H1 (cell line): ENCODE measurements around the gene CIRBP. TPM values are rescaled to one million over a fixed set of nuclear protein-coding genes. Genes with fewer than 3 reads are reported as not detected.

Experiments used
- CTCF ChIA-PET: fragments of 300-600 bp; sonication (Branson Sonifier 250); formaldehyde crosslinking; loops from one replicate; lab custom pipeline; 2021; ENCODE audit not compliant: partially characterized antibody; lab: Charles Lee
- POLR2A ChIA-PET: fragments of 300-600 bp; sonication (Branson Sonifier 250); formaldehyde crosslinking; loops from one replicate; lab custom pipeline; 2021; ENCODE audit warnings: inconsistent platforms; ENCODE audit not compliant: partially characterized antibody; lab: Charles Lee
- DNase-seq, 2 experiments: peaks; one replicate each; pipeline versions ENCODE4 v3.0.0 to v3.0.0-alpha.2; 2010 to 2022; ENCODE audit warnings: low spot score in 2 of 2, low read depth in 1 of 2, mixed read lengths in 1 of 2
- FAIRE-seq: peaks from 2 replicates; lab custom pipeline; 2011; peaks lifted over from hg19 to GRCh38; lab: Jason Lieb, UNC
- H2AFZ ChIP-seq: 2 replicates; pipeline ENCODE4 v1.8.1; 2012; ENCODE audit warnings: low read length, inconsistent platforms
- H2AK5ac ChIP-seq: 2 replicates; pipeline ENCODE4 v1.6.1; 2013; ENCODE audit warnings: low read depth, low read length
- H2BK120ac ChIP-seq: replicated peaks from 2 replicates; pipeline ENCODE3; 2013; ENCODE audit warnings: low read depth, low read length, inconsistent platforms
- H2BK12ac ChIP-seq: 2 replicates; pipeline ENCODE4 v1.6.1; 2013; ENCODE audit warnings: low read depth, low read length
- H2BK15ac ChIP-seq: 2 replicates; pipeline ENCODE4 v1.6.1; 2013; ENCODE audit warnings: low read length
- H2BK20ac ChIP-seq: 2 replicates; pipeline ENCODE4 v1.6.1; 2013; ENCODE audit warnings: low read length
- H2BK5ac ChIP-seq: 2 replicates; pipeline ENCODE4 v1.6.1; 2013; ENCODE audit warnings: low read depth, low read length
- H3K14ac ChIP-seq: 2 replicates; pipeline ENCODE4 v1.6.1; 2013; ENCODE audit warnings: inconsistent platforms; ENCODE audit not compliant: insufficient read length
- H3K18ac ChIP-seq: 2 replicates; pipeline ENCODE4 v1.6.1; 2013; ENCODE audit warnings: low read length; ENCODE audit errors: extremely low read depth
- H3K23ac ChIP-seq: 2 replicates; pipeline ENCODE4 v1.6.1; 2013; ENCODE audit warnings: inconsistent platforms; ENCODE audit not compliant: insufficient read length
- H3K23me2 ChIP-seq: 2 replicates; pipeline ENCODE4 v1.6.1; 2013; ENCODE audit warnings: low read depth, low read length
- H3K27ac ChIP-seq: 2 replicates; pipeline ENCODE4 v1.6.1; 2011; ENCODE audit warnings: low read depth, low read length, inconsistent platforms
- H3K27me3 ChIP-seq, 4 experiments: replicated peaks in 1 of 4; 1 replicate in 1 of 4; 2 replicates in 3 of 4; pipeline versions ENCODE4 v1.6.1 to v1.8.1; 2011 to 2013; ENCODE audit warnings: low read length in 3 of 4, mild to moderate bottlenecking in 3 of 4, inconsistent platforms in 2 of 4, mixed read lengths in 2 of 4, moderate library complexity in 1 of 4; ENCODE audit not compliant: control insufficient read depth in 3 of 4, insufficient read depth in 3 of 4; ENCODE audit errors: extremely low read depth in 1 of 4
- H3K36me3 ChIP-seq, 4 experiments: 2 replicates each; pipeline versions ENCODE4 v1.6.1 to v1.8.1; 2011 to 2013; ENCODE audit warnings: mild to moderate bottlenecking in 4 of 4, low read length in 3 of 4, moderate library complexity in 2 of 4, control low read depth in 1 of 4, inconsistent platforms in 1 of 4; ENCODE audit not compliant: insufficient read depth in 4 of 4, control insufficient read depth in 2 of 4
- H3K4ac ChIP-seq: replicated peaks from 2 replicates; pipeline ENCODE3; 2013; ENCODE audit warnings: low read length, low read depth, mixed read lengths, inconsistent platforms; ENCODE audit not compliant: insufficient read length
- H3K4me1 ChIP-seq, 4 experiments: replicated peaks in 1 of 4; 1 replicate in 1 of 4; 2 replicates in 3 of 4; pipeline versions ENCODE4 v1.6.1 to v1.8.1; 2011 to 2013; ENCODE audit warnings: low read length in 3 of 4, inconsistent platforms in 2 of 4, mixed read lengths in 1 of 4; ENCODE audit not compliant: insufficient read depth in 4 of 4, control insufficient read depth in 3 of 4
- H3K4me2 ChIP-seq, 2 experiments: 2 replicates each; pipeline versions ENCODE4 v1.6.1 to v1.8.1; 2011 to 2013; ENCODE audit warnings: low read depth in 2 of 2, low read length in 2 of 2, control low read depth in 1 of 2, inconsistent platforms in 1 of 2, mild to moderate bottlenecking in 1 of 2; ENCODE audit not compliant: insufficient read depth in 1 of 2
- H3K4me3 ChIP-seq, 4 experiments: fragments of 200-600, 300-600 bp in 1 of 4; sonication (generic), shearing (Covaris generic), sonication (Bioruptor Twin) in 1 of 4; 2 replicates each; pipeline versions ENCODE4 v1.5.1 to v1.8.1; 2011 to 2016; ENCODE audit warnings: low read length in 4 of 4, low read depth in 3 of 4, control low read depth in 2 of 4, inconsistent platforms in 2 of 4, mild to moderate bottlenecking in 2 of 4, mixed read lengths in 1 of 4, moderate library complexity in 1 of 4; ENCODE audit not compliant: insufficient read depth in 2 of 4; ENCODE audit errors: extremely low read depth in 1 of 4
- H3K56ac ChIP-seq: replicated peaks from 2 replicates; pipeline ENCODE3; 2013; ENCODE audit warnings: low read depth, mild to moderate bottlenecking, mixed read lengths, low read length, inconsistent platforms; ENCODE audit not compliant: insufficient read length
- H3K79me1 ChIP-seq: 2 replicates; pipeline ENCODE4 v1.6.1; 2013; ENCODE audit warnings: low read depth, low read length, control low read depth
- H3K79me2 ChIP-seq, 2 experiments: 2 replicates each; pipeline versions ENCODE4 v1.6.1 to v1.8.1; 2012 to 2013; ENCODE audit warnings: low read length in 2 of 2, mild to moderate bottlenecking in 2 of 2, inconsistent platforms in 1 of 2; ENCODE audit not compliant: insufficient read depth in 2 of 2, control insufficient read depth in 1 of 2
- H3K9ac ChIP-seq, 4 experiments: replicated peaks in 1 of 4; 1 replicate in 1 of 4; 2 replicates in 3 of 4; pipeline versions ENCODE4 v1.6.1 to v1.8.1; 2011 to 2013; ENCODE audit warnings: low read depth in 3 of 4, low read length in 3 of 4, control low read depth in 2 of 4, mild to moderate bottlenecking in 2 of 4, moderate library complexity in 2 of 4, inconsistent platforms in 1 of 4; ENCODE audit errors: extremely low read depth in 1 of 4
- H3K9me3 ChIP-seq, 2 experiments: 2 replicates each; pipeline versions ENCODE4 v1.6.1 to v1.8.1; 2012 to 2013; ENCODE audit warnings: mild to moderate bottlenecking in 2 of 2, moderate library complexity in 2 of 2, control low read depth in 1 of 2, inconsistent platforms in 1 of 2, low read depth in 1 of 2, low read length in 1 of 2, mixed read lengths in 1 of 2; ENCODE audit not compliant: insufficient read depth in 2 of 2
- H4K20me1 ChIP-seq, 2 experiments: replicated peaks in 1 of 2; 2 replicates each; pipeline versions ENCODE3 to v1.8.1; 2011 to 2013; ENCODE audit warnings: inconsistent platforms in 2 of 2, low read length in 2 of 2, mild to moderate bottlenecking in 1 of 2; ENCODE audit not compliant: insufficient read depth in 2 of 2, control insufficient read depth in 1 of 2
- H4K5ac ChIP-seq: 2 replicates; pipeline ENCODE4 v1.6.1; 2013; ENCODE audit warnings: low read length, low read depth, mixed read lengths, inconsistent platforms; ENCODE audit not compliant: insufficient read length
- H4K8ac ChIP-seq: 2 replicates; pipeline ENCODE4 v1.8.0; 2013; ENCODE audit warnings: mild to moderate bottlenecking, moderate library complexity, low read length, inconsistent platforms; ENCODE audit not compliant: insufficient read depth; ENCODE audit errors: extremely low read depth
- H4K91ac ChIP-seq: replicated peaks from 2 replicates; pipeline ENCODE3; 2013; ENCODE audit warnings: low read length, mixed read lengths, inconsistent platforms; ENCODE audit not compliant: insufficient read length
- BCL11A ChIP-seq, 2 experiments: IDR thresholded peaks; one replicate each; pipeline ENCODE4 v1.6.1; 2011; ENCODE audit warnings: low read depth in 2 of 2, low read length in 2 of 2, mild to moderate bottlenecking in 2 of 2
- KDM1A ChIP-seq: fragments of 200-600, 300-600 bp; sonication (generic); IDR thresholded peaks from 2 replicates; pipeline ENCODE4 v1.7.1; 2016; ENCODE audit warnings: mild to moderate bottlenecking, low read length, borderline replicate concordance
- TBP ChIP-seq: IDR thresholded peaks from 2 replicates; pipeline ENCODE4 v1.6.1; 2011; ENCODE audit warnings: low read depth, low read length, improper control_type of control experiment
- WGBS, 2 experiments: shearing (Covaris generic) in 1 of 2; methylation state at CpG; one replicate each; pipeline versions ENCODE4 v1.1.6 to v1.1.7; 2013 to 2015; ENCODE audit warnings: low lambda C conversion rate in 2 of 2, mixed read lengths in 2 of 2, inconsistent platforms in 1 of 2, low coverage in 1 of 2, missing lambda C conversion rate in 1 of 2; ENCODE audit not compliant: insufficient replicate concordance in 2 of 2, insufficient coverage in 1 of 2, insufficient read length in 1 of 2; ENCODE audit errors: extremely low coverage in 1 of 2, missing lambda C conversion rate in 1 of 2; 5-methylcytosine and 5-hydroxymethylcytosine counted together
- polyA plus RNA-seq, 7 experiments: library from polyadenylated mRNA; depleted of rRNA in 3 of 7; stranded (reverse) in 5 of 7; unstranded in 2 of 7; fragments of >200 nt in 5 of 7; fragments of 200-250 nt in 2 of 7; gene quantifications; 1 replicate in 5 of 7; 2 replicates in 1 of 7; 4 replicates in 1 of 7; pipeline versions ENCODE4 v1.2.1 to v1.2.3, GENCODE V29; 2011 to 2013; ENCODE audit warnings: missing spikeins in 2 of 7, mixed read lengths in 2 of 7
- total RNA-seq: library from RNA; stranded (reverse); fragmentation: NEBNext Ultra II Directional; extraction: Animal tissue kit (Norgen Biotek cat#: 25700); gene quantifications from 2 replicates; pipeline ENCODE4 v1.2.1, GENCODE V29; 2021

Gene CIRBP
- total and polyA plus RNA-seq, 2 of the 8 experiments (the other 6 are each of a cell fraction or from before 2014, with no cell fraction given), result 175 to 199 TPM

DNA sequence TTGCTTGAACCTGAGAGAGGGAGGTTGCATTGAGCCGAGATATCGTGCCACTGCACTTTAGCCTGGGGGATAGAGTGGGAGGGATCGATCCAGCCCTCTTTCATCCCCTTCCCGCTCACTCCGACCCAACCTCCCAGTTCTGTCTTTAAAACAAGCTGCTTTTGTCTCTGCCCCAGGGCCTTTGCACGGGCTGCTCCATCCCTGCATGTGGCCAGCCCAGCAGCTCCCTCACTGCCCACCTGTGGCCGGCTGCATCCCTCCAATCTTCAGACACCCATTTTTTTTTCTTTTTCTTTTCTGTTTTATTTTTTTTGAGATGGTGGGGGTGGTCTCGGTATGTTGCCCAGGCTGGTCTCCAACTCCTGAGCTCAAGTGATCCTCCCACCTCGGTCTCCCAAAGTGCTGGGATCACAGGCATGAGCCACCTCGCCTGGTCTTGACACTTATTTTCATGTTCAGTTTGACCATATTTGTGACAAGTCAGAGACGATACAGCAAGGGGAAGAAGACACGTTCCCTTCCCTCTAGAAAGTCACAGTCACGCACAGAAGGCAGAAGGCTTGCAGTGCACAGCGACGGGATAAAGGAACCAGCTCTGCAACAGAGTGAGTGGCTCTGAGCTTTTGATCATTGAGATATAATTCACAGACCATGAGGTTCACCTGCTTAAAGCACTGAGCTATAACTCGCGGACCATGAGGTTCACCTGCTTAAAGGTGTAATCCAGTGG, 48.3 kb downstream of the CIRBP start:
- Histone ChIP-seq H3K79me1 (no peaks in the 10 kb centered on the region), H3K79me2 (no peaks in the 10 kb centered on the region), H3K9ac (no peak overlapping the region), H4K91ac (no peak overlapping the region), H2BK12ac (no peak overlapping the region), H3K23me2 (no peaks in the 10 kb centered on the region), H3K4me2 (no peak overlapping the region), H4K5ac (no peak overlapping the region), H3K14ac (no peak overlapping the region), H3K18ac (no peak overlapping the region), H3K9me3 (no peaks in the 10 kb centered on the region), H3K4ac (no peak overlapping the region), H2BK15ac (no peak overlapping the region), H2AFZ (no peak overlapping the region), H4K20me1 (no peaks in the 10 kb centered on the region), H3K27me3 (peaks cover 0 to 12% (median 5%) of the 10 kb centered on the region in 4 experiments; a peak in 5 of 7 replicates), H3K36me3 (no peaks in the 10 kb centered on the region), H2AK5ac (no peak overlapping the region), H3K56ac (no peak overlapping the region), H3K4me3 (no peak overlapping the region), H4K8ac (no peak overlapping the region), H3K27ac (no peak overlapping the region), H3K4me1 (peaks cover 0 to 5% (median 0%) of the 10 kb centered on the region in 4 experiments; a peak in 3 of 7 replicates), H3K23ac (no peak overlapping the region), H2BK120ac (no peak overlapping the region), H2BK20ac (no peak overlapping the region), H2BK5ac (no peak overlapping the region)
- TF ChIP-seq BCL11A (IDR thresholded peaks at IDR 0.05; ENCODE audit: low read depth in 2 of 2, low read length in 2 of 2), result no peak
- no peak for TF ChIP-seq TBP
- peak; percentile 70; the same call in 1 of the 2 replicates for TF ChIP-seq KDM1A
- ChIA-PET POLR2A (interaction anchor here (0.9 to 4.1 kb wide), 2 partner anchors 9 to 48 kb away, joined by 3 to 15 read pairs; partner anchors contain the start of gene CIRBP), CTCF (interaction anchor here (0.5 to 4.0 kb wide), 12 partner anchors 9 to 751 kb away, joined by 3 to 24 read pairs (median 4); no protein-coding TSS in a partner anchor)
- FAIRE-seq (no peak), DNase-seq (no peak)
- WGBS, 2 experiments, result 89% methylated on average over 15 of the region's 17 CpGs; no CpG with 5 or more reads in 1 of the 2 experiments
